Measurements from ENCODE around the gene C5orf34.

DNA sequence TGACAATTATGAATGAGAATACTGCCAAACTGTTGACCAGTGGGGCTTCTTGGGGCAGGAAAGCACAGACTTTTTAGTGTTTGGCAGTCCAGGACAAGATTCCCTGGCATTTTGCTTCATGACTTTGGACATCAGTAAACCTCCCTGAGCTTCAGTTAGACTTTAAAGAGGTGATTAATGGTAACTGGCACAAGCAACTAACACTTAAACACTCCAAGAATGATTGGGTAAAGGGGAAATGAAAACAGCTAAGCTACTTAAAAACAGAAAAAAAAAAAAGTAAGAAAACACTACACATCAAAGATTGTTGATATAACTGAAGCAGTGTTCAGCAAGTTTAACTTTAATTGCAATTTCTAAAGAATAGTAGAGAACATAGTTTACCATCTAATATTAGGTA lies 28.5 kb upstream of the C5orf34 start:
- TF ChIP-seq CTCF (IDR thresholded peaks at IDR 0.05; ENCODE audit: insufficient read depth, low read length): no peak
- TF ChIP-seq POLR2AphosphoS5 (IDR thresholded peaks at IDR 0.05; ENCODE audit: low read depth): no peak
- TF ChIP-seq REST (IDR thresholded peaks at IDR 0.05; ENCODE audit: insufficient replicate concordance, low read depth): no peak
- no peak for TF ChIP-seq SPI1 (IDR thresholded peaks at IDR 0.05; ENCODE audit: borderline replicate concordance, low read depth)
- no peak for TF ChIP-seq GABPA (IDR thresholded peaks at IDR 0.05; ENCODE audit: low read depth)

Measured in HL-60 (cell line).